T-helper 9 cell (primary cell): Measurements from ENCODE around the gene DOCK10.

Experiments used
- DNase-seq: peaks from one replicate; pipeline ENCODE4 v3.0.0-alpha.2; 2020

DOCK10 gene

GRCh38 chr2:224910574-224910925 is 131.7 kb downstream of the DOCK10 start:
- DNase-seq, result no peak

GRCh38 chr2:224909885-224910573 is 132.2 kb downstream of the DOCK10 start:
- DNase-seq, result no peak

- DNase-seq, result no peak
These were observed 133.4 kb downstream of the DOCK10 start for GRCh38 chr2:224908818-224909217.

GRCh38 chr2:224904381-224904780 is 137.9 kb downstream of the DOCK10 start:
- no peak for DNase-seq

GRCh38 chr2:224903621-224904020 is 138.6 kb downstream of the DOCK10 start:
- DNase-seq, result no peak

- no peak for DNase-seq
These were observed 141.1 kb downstream of the DOCK10 start for GRCh38 chr2:224901121-224901676.

GRCh38 chr2:224895377-224895776 is 146.9 kb downstream of the DOCK10 start:
- no peak for DNase-seq

- DNase-seq, result no peak
These were observed 147.9 kb downstream of the DOCK10 start for GRCh38 chr2:224894356-224894755.

GRCh38 chr2:224893848-224894247 is 148.4 kb downstream of the DOCK10 start:
- no peak for DNase-seq

GRCh38 chr2:224892574-224893204 is 149.6 kb downstream of the DOCK10 start:
- DNase-seq, result no peak

- DNase-seq, result no peak
These were observed 151.9 kb downstream of the DOCK10 start for GRCh38 chr2:224890372-224890771.

GRCh38 chr2:224887141-224887540 is 155.1 kb downstream of the DOCK10 start:
- DNase-seq, result no peak

GRCh38 chr2:224885836-224886547 is 156.3 kb downstream of the DOCK10 start:
- DNase-seq, result no peak

- no peak for DNase-seq
These were observed 157.0 kb downstream of the DOCK10 start for GRCh38 chr2:224885291-224885690.

GRCh38 chr2:224884188-224884587 is 158.1 kb downstream of the DOCK10 start:
- DNase-seq, result no peak

GRCh38 chr2:224883700-224884099 is 158.6 kb downstream of the DOCK10 start:
- DNase-seq, result no peak

- DNase-seq, result no peak
These were observed 159.1 kb downstream of the DOCK10 start for GRCh38 chr2:224883172-224883516.

- DNase-seq, result no peak
These were observed 159.7 kb downstream of the DOCK10 start for GRCh38 chr2:224882291-224883171.

- DNase-seq, result no peak
These were observed 160.4 kb downstream of the DOCK10 start for GRCh38 chr2:224881846-224882245.

- DNase-seq, result no peak
These were observed 165.7 kb downstream of the DOCK10 start for GRCh38 chr2:224876522-224876921.

- no peak for DNase-seq
These were observed 166.4 kb downstream of the DOCK10 start for GRCh38 chr2:224875841-224876240.

- DNase-seq, result no peak
These were observed 167.1 kb downstream of the DOCK10 start for GRCh38 chr2:224875153-224875552.

GRCh38 chr2:224871813-224872212 is 170.5 kb downstream of the DOCK10 start:
- DNase-seq, result no peak
